GM19025 (cell line): ENCODE data around the gene HACE1.
"Not testable (repeated sequence)": the region's sequence is repeated elsewhere in the genome, so short reads cannot be mapped to it uniquely, and the experiment has no call there.

Experiments
- ATAC-seq: cut with Tn5 transposase; IDR thresholded peaks from one replicate; pipeline ENCODE4 v1.9.1; 2021; ENCODE audit warnings: mild to moderate bottlenecking, low read depth, moderate library complexity; ENCODE audit not compliant: unreplicated experiment

HACE1 gene

DNA sequence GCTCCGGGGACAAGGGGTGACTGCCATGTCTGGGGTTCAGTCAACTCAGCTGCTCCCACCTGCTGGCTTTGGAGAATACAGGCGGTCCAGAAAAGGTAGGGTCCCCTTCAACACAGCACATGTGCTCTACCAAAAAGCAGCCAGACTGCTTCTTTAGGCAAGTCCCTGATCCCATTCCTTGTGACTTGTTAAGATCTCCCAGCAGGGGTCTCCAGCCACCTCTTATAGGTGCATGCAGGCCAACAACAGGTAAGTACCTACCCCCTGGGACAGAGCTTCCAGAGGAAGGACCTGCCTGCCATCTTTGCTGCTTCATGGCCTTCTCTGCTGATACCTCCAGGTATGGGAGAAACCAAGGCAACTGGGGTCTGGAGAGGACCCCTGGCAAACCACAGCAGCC is 106.5 kb downstream of the HACE1 start:
- no peak for ATAC-seq

DNA sequence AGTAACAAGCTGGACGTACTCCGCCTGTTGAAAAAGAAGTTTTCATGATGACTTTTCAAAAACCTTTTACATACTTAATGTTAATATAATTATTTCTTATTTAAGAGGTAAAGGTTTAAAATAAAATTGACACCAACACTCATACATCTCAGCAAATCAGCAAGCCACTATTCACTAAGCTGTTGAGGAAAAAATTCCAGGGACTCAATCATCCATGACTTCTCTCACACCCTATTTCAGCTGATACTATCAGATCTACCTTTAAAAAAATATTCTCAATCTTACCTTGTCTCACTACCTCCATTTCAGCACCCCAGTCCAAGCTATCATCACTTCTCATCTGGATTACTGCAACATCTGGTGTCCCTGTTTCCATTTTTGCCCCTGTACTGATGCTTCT is 109.3 kb downstream of the HACE1 start:
- ATAC-seq, result no peak

DNA sequence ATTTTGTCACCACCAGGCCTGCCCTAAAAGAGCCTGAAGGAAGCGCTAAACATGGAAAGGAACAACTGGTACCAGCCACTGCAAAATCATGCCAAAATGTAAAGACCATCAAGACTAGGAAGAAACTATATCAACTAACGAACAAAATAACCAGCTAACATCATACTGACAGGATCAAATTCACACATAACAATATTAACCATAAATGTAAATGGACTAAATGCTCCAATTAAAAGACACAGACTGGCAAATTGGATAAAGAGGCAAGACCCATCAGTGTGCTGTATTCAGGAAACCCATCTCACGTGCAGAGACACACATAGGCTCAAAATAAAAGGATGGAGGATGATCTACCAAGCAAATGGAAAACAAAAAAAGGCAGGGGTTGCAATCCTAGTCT is 120.6 kb downstream of the HACE1 start:
- ATAC-seq, result not testable (repeated sequence)

DNA sequence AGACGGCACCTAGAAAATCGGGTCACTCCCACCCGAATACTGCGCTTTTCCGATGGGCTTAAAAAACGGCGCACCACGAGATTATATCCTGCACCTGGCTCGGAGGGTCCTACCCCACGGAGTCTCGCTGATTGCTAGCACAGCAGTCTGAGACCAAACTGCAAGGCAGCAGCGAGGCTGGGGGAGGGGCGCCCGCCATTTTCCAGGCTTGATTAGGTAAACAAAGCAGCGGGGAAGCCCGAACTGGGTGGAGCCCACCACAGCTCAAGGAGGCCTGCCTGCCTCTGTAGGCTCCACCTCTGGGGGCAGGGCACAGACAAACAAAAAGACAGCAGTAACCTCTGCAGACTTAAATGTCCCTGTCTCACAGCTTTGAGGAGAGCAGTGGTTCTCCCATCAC is 122.2 kb downstream of the HACE1 start:
- not testable (repeated sequence) for ATAC-seq

DNA sequence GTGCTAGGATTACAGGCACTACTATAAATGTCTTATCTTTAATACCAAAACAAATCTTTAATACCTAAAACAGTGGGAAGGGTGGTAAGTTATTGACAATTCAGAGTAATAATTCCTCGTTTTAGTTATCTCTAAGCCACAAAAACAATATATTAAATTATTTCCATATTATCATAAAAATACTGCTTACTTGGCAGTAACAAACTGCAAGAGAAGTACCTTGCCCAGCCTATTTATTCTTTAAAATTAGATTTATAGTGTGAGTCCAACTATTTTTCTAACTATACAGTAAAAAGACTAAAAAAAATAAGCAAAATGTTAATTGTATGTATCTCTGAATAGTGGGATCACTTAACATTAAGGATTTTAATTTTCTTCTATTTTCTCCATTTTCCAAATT is 123.2 kb downstream of the HACE1 start:
- ATAC-seq, result no peak

DNA sequence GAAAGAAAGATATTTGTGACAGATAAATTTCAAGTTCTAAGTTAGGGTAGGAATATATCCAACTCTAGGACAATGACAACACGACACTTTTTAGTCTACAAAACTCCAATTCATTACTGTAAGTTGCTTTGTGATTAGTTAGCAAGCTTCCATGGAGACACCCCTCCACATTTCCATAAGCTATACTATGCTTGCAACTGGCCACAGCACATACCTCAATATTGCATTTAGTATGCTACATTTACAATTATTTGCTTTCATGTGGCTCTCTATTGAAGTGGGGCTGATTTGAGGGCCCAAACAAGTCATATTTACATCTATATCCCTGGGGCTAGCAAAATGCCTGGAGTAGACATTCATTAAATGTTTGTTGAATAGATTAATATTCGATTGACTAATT is 129.3 kb downstream of the HACE1 start:
- no peak for ATAC-seq

DNA sequence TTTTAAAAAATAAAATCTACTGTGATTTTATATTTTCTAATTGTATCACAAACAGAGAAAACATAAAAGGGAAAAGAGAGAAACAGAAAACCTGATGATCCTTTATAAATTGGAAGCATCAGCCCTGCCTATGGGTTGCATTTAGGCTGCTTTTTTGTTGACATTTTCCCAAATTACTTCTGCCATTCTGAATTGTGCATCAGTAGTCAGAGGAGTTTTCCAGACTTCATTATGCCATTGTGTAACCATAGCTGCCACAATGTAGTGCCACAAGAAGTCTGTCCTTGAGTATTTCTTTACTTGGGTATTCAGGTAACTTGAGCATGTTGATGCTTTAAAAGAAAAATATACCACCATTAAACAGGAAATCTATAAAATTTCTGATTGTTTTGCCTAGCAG is 130.3 kb downstream of the HACE1 start:
- no peak for ATAC-seq

DNA sequence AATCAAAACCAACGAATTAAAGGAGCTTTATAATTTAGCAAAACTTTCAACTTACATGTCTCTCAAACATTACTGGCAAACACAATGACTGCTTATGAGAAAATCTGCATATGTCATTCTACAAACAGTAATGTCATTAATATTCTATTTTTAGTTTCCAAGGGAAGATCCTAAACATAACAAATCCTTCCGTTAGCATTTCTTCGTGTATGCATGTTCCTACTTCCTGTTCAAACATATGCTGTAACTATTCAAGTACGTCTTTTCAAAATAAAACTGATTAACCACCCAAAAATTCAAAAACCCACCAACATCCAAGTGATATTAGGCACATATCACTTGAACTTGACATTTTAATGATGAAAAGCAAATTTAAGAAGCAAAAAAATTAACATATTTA is 131.3 kb downstream of the HACE1 start:
- ATAC-seq, result no peak

DNA sequence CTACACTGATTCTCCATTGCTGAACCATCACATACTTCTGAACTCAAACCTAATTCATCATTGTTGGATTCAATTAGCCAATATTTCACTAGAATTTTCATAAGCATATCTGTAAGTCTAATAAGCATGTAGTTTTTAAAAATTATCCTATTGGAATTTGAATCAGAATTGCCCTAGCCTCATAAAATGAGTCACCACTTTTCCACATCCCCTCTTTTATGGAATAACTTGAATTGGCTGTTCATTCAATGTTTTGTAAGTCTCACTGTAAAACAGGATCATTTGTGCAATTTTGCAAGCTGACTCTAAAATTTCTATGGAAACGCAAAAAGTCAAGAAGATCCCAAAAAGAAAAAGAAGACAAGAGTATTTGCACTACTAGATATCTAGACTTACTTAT is 141.0 kb downstream of the HACE1 start:
- no peak for ATAC-seq

DNA sequence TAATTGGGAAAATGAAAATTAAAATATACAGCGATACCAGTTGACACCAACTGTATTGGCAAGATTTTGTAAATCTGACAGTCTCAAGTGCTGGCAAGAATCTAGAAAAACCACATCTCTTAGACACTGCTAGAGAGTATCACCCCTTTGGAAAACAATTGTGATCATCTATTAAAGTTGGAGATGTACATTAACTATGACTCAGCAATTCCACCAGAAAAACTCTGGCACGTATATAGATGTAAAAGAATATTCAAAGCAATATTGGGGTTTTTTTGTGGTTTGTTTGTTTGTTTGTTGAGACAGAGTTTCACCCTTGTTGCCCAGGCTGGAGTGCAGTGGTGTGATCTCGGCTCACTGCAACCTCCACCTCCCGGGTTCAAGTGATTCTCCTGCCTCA is 142.9 kb downstream of the HACE1 start:
- no peak for ATAC-seq

DNA sequence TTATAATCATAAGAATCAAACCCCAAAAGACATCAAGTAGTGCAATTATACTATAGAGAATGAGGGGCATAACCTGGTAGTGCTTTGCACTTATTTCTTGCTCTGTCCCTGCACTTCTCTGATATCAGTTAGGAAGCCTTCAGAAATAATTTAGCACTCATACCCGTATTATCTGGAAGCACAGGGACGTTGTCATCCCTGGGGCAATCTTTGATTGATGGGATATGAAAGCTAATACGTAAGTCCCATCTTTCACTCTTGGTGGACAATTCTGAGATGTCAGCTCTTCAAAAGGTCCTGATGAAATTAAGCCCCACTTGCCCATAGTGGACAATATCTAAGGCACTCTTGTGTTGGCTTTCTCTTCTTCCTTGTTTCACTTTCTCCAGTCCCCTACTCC is 144.9 kb downstream of the HACE1 start:
- ATAC-seq, result no peak

DNA sequence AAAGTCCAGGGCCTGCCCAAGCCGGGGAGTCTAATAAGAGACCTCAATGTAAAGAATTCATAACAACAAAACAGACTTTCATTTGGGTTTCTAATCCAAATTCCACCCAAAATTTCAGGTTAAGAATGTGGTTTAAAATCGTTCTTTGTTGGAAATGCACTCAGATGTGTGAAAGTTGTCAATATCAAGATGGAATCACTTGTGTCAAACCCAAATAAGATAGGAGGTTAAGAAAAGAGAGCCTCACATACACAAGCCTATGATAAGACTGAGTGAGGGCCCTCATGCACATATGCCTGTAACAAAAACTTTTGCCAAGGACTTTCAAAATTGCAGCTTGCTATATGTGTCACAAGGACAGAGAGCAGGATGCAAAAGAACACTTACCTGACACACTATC is 145.7 kb downstream of the HACE1 start:
- no peak for ATAC-seq

DNA sequence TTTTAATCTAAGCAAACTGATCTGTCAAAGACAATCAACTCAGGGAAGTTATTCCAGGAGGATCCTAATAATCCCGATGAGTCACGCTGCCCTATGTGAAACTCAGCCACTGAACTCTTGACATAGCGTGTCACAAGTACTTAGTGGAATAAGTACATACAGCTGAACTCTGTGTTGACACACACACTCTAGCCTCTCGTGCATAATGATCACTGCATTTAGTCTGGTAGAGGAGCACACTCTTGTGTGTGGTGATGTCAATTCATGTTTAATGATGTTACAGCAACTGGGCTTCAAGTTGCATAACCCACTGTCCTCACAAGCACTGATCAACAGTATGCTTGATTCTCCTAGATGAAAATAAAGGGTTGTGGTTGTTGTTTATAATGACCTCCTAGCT is 148.3 kb downstream of the HACE1 start:
- ATAC-seq, result no peak

DNA sequence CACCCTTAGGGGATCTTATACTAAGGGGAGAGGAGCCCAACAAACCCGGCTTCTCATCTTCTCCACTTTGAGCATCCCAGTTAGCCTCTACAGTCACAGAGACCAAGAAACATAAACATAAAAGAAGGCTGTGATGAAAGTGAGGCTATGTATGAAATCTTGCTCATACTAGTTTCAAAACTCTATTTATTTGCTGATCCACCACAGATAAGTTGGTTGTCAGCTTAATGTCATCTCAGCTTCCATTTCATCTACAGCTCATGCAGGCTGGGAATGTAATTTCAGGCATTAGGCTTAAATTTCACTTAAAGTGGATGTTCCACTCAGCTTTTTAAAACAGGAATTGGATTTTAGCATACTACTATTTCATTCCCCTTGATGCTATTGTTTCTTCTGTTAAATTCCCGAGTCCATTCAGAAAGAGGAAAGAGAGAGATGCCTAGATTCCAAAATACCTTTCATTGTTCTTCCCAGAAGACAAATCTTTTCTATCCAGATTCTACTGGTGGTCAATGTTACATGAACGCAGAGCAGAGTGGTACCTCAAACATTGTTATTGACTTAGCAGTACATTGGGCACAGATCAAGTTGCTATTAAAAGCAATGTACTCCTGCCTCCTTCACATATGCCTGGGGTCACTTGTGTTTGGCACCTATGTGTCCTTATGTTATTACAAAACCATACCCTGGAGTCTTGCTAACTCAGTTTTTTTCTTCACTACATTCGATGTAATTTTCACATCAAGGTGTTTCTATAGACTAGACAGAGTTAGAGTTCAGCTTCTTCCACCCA is 149.0 kb downstream of the HACE1 start:
- ATAC-seq, result no peak

DNA sequence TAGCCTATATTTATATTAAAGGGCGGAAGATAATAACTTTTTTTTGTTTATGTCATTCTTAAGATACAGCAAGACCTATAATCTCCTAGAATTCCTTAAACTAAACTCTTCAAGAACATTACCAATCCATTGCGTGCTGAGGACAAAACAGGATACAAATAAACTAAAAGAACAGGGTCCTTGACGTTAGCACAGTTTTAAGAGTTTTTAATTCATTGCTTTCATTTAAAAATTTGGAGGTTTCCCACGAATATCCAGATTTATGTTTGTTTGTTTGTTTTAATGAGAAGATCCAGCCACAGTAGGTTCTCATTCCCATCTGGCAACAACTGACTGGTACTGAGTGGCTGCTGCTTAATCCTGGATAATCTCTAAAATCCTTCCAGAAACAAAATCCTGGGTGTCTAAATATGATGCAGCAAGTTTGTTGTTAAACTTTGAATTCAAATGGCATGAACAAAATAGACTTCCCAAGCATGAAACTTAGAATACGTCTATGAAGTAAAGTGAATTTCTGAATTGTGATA is 153.7 kb downstream of the HACE1 start:
- ATAC-seq, result no peak

DNA sequence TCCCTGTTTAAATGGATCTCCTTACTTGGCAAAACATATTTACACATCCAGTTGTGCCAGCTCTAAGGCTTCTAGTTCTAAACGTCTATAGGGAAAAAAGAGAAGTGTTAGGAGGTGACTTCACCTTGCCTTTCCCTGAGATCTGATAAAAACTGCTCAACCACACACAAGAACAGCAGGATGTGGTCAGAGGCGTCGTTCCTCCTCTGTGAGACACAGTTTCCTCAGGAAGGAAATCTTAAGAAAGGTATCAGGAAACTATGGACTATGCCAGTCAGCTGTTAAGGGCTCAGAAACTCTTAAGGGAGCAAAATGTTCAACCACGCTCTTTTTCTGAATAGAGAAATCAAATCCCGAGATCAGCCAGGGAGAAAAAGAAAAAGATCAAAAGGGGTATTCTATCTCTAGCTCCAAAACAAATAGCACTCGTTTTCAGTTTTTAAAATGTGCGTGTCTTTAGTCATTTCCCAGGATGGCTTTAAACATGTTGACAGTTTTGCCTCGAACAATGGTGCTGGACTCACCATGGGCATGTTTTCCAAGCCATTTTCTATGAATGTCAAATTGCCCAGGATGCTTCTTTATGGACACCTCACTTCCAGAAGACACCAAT is 154.5 kb downstream of the HACE1 start:
- ATAC-seq, result no peak

DNA sequence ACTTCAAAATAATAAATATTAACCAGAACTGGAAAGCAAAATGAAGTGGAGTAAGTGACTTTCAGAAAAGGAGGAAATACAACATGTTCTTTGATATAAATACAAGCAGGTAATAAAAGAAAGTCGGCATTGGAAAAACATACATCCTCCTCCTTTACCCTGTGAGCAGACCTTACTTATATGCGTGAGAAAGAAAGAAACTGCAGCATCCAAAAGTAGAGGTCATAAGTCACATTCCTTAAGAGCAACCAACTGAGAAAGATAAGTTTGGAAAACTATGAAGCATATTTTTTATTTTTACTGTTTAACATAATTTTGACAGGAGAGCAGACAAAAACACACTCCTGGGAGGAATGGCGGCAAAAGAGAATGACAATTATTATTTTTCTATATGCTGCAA is 155.5 kb downstream of the HACE1 start:
- ATAC-seq, result no peak

DNA sequence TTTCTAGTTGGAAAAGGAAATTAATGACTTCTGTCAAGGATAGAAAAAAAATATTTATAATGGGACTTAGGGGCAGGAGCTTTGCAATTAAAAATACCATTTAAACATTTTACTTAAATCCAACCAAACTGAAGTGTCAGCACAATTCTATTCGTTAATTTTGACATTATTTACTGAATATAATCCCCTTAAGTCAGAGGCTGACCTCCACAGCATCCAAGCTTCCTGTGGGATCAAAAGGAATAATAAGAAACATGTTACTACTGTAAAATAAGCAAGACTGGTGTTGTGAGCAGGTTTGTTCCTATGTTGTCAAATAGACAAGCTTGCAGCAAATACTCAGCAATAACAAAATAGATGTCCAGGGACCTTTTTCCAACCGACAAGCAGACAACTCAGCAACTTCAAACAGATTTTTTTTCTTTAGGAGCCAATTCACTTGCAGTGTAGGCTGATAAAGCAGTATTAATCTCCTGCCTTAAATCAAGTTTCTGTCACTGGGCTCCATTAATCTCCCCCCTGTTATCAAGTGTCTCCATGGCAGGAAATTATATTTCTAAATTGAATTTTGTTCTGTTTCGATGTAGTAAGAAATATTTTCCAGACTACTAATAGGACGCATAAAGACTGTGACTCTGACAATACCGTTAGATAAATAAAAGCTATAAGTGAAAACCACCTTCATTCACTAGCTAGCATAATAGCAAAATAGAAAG is 157.4 kb downstream of the HACE1 start:
- ATAC-seq, result no peak

DNA sequence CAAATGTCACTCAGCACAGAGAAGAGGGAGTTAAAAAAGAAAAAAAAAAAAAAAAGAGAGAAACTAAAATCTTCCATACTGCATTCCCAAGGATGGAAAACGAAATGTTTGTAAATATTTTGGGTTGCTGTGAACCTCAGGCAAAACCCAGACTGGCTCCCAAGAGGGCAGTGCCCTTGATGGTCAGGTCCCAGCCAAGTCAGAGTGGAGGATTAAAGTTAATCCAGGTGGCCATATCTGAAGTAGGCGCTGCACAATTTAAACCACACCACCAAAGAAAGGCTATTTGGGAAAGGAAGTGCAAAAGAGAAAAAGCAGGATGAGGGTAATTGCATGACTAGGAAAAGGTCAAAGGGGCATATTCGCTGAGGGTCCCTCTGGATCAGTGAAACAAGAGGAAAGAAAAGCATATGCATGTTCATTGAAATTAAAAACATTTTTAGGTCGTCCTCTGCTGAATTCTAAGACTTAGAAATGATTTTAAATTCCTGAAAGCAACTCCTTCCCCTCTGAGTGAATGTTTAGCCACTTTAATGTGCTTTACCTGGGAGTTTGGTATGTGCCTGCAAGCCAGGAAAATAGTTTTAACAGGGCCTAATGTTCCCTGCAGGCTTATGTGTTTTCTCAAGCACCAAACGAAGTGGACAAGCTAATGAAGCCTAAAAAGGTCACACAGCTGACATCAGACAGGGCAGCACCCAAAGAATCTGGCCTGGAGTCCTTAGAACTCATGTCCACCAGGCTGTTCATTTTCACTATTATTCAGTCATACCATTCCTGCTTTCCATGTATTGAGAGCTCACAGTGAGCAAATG is 159.1 kb downstream of the HACE1 start:
- ATAC-seq, result no peak

DNA sequence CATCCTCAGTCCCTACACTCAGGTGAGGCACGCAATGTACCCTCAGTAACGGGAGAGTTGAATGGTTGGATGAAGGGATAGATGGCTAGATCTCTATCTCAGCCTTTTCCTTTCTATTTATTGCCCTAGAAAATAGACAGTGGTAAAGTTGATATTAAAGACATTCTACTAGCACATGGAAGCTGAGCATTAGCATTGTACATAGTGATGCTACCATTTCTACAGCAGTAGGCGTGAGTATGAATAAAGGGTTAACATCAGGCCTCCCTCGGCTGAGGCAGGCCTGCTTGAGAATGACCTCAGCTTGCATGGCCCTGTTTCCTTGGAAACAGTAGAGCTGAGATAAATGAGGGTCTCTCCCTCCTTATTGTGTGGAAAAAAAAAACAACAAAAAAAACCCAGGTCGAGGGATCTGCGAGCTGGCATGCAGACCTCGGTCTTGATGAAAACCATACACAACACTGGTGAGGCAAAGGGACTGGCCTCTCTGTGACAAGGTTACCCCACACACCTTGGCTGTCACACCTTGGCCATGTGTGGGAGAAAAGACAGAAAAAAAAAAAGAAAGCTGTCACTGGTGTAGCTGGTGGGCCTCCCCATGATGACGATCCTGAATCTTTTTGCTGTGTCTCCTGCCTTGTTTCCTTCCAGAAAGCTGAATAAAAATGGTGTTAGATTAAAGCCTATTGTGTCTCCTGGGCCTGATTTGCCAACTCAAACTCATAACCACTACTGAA is 160.0 kb downstream of the HACE1 start:
- ATAC-seq, result no peak
